ENCODE results near the gene POU2F1. TPM values are rescaled to one million over a fixed set of nuclear protein-coding genes. Genes with fewer than 3 reads are reported as not detected.
A peak's percentile ranks its signal among the peaks of the same experiment; 100 is the strongest.

Gene POU2F1
- total RNA-seq, result 10 to 100 TPM in 6 of 10 donors, 1 to 10 TPM in 4; 6.2 to 13.9 (median 10.4) TPM
- 1 to 10 TPM; 1.3 to 2.0 TPM for polyA plus RNA-seq
- long read RNA-seq, donor 1, partial matches to known transcripts, result 1 of 4 reads
- long read RNA-seq, donor 1, other reads (novel, unspliced or antisense), result 3 of 4 reads
- long read RNA-seq, donor 2, partial matches to known transcripts, result 2 of 8 reads
- long read RNA-seq, donor 2, other reads (novel, unspliced or antisense), result 6 of 8 reads
- long read RNA-seq, donor 3, partial matches to known transcripts, result 5 of 6 reads
- long read RNA-seq, donor 3, other reads (novel, unspliced or antisense), result 1 of 6 reads

DNA sequence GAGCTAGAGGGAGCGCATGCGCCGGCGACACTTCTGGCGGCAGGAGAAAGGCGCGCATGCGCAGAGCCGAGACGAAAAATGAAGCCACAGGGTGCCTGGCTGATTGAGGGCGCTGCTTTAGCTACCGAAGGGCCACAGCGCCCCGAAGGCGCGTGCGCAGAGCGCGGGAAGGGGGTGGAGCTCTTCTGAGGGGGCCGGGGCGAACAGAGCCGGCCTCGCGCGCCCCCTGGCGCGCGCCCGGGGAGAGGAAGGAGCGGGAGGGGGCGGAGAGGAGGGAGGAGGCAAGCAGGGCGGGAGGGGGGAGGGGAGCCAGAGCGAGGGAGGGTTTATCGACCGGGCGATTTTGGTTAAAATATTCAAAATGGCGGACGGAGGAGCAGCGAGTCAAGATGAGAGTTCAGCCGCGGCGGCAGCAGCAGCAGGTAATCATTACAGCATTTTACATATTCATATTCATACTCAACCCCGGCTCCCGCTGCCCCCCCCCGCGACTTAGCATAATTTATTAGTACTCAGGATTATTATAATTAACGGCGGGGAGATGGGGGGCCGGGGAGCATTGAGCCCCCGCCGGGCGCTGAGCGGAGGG, at the start of gene POU2F1:
Gene POU2F1, plus strand, starts transcription at position 350 of the 589 bp plus-strand sequence. Its CDS starts 12 bp downstream, at position 362.
- Histone ChIP-seq H3K4me3 (peak within 1 kb of the TSS; percentile 67 to 99 (median 87)), H3K27me3 (no peaks in the 10 kb centered on the region), H3K9me3 (peaks cover 0 to 5% (median 0%) of the 10 kb centered on the region in 11 donors), H3K36me3 (no peaks in the 10 kb centered on the region), H3K27ac (peak within 1 kb of the TSS; percentile 85 to 96 (median 94)), H3K4me1 (peaks cover 6 to 32% (median 28%) of the 10 kb centered on the region in 9 donors)
- 0 to 1% methylated on average over 53 of the region's 53 CpGs for WGBS, 2 donors
- peak; percentile 92 to 99 (median 96) for ATAC-seq
- peak; percentile 98 to 100 for DNase-seq
- intact Hi-C loops (cut with DNase I), result loop anchor here in 5 of 10 donors (2.0 to 5.0 kb wide), 2 partner anchors 153 to 154 kb away; no protein-coding TSS in a partner anchor
- TF ChIP-seq, protein P1, sequence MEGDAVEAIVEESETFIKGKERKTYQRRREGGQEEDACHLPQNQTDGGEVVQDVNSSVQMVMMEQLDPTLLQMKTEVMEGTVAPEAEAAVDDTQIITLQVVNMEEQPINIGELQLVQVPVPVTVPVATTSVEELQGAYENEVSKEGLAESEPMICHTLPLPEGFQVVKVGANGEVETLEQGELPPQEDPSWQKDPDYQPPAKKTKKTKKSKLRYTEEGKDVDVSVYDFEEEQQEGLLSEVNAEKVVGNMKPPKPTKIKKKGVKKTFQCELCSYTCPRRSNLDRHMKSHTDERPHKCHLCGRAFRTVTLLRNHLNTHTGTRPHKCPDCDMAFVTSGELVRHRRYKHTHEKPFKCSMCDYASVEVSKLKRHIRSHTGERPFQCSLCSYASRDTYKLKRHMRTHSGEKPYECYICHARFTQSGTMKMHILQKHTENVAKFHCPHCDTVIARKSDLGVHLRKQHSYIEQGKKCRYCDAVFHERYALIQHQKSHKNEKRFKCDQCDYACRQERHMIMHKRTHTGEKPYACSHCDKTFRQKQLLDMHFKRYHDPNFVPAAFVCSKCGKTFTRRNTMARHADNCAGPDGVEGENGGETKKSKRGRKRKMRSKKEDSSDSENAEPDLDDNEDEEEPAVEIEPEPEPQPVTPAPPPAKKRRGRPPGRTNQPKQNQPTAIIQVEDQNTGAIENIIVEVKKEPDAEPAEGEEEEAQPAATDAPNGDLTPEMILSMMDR (IDR thresholded peaks at IDR 0.05), result peak; percentile 48 to 74 (median 63)

- DNase-seq (no peak), ATAC-seq (peak in 1 of 8 donors; percentile 48)
- 81 to 83% methylated on average over 7 of the region's 7 CpGs for WGBS, 2 donors
- H3K36me3 ChIP-seq, result no peaks in the 10 kb centered on the region
- no peak overlapping the region for H3K4me3 ChIP-seq
- H3K4me1 ChIP-seq, result peaks cover 0 to 8% (median 0%) of the 10 kb centered on the region in 9 donors
- H3K27me3 ChIP-seq, result peaks cover 0 to 13% (median 0%) of the 10 kb centered on the region in 7 donors
- no peak overlapping the region for H3K27ac ChIP-seq
- H3K9me3 ChIP-seq, result peaks cover 0 to 5% (median 0%) of the 10 kb centered on the region in 11 donors
- TF ChIP-seq, protein P1 (IDR thresholded peaks at IDR 0.05), result no peak
- intact Hi-C loops (cut with DNase I), result no loop called here
These were observed 49.3 kb upstream of the POU2F1 start for GRCh38 chr1:167171286-167171929.

- Histone ChIP-seq H3K36me3 (no peaks in the 10 kb centered on the region), H3K4me3 (no peak overlapping the region), H3K27ac (no peak overlapping the region), H3K4me1 (peaks cover 0 to 2% (median 0%) of the 10 kb centered on the region in 9 donors), H3K27me3 (peaks cover 0 to 9% (median 0%) of the 10 kb centered on the region in 7 donors), H3K9me3 (no peaks in the 10 kb centered on the region)
- WGBS, 2 donors, result 66 to 75% methylated on average over 5 of the region's 5 CpGs
- intact Hi-C loops (cut with DNase I), result no loop called here
- TF ChIP-seq, protein P1 (IDR thresholded peaks at IDR 0.05), result no peak
- no peak for DNase-seq
- ATAC-seq, result no peak
These were observed 47.0 kb upstream of the POU2F1 start for GRCh38 chr1:167173516-167174184.

DNA sequence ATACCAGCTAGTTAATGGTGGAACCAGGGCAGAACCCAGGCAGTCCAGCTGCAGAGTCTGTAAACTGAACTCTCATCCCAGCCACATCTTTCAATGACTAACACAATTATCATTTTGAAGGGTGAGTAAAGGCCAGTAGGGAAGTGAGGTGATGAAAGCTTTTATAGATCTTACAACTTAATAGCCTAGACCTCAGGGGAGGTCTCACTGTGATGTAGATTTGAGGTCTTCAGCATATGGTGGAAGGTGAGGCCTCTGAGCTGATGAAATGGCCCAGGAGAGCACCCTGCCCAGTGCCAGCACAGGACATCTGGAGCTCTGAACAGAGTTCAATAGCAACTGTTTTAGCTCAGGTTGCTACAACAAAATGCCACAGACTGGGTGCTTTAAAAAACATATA, 44.8 kb upstream of the POU2F1 start:
- no peak overlapping the region for H3K4me3 ChIP-seq
- intact Hi-C loops (cut with DNase I), result no loop called here
- H3K36me3 ChIP-seq, result no peaks in the 10 kb centered on the region
- no peaks in the 10 kb centered on the region for H3K4me1 ChIP-seq
- DNase-seq (no peak), ATAC-seq (no peak)
- peaks cover 0 to 9% (median 0%) of the 10 kb centered on the region in 7 donors for H3K27me3 ChIP-seq
- no peak overlapping the region for H3K27ac ChIP-seq
- H3K9me3 ChIP-seq, result no peaks in the 10 kb centered on the region
- TF ChIP-seq, protein P1 (IDR thresholded peaks at IDR 0.05), result no peak
